Loucy (cell line): ENCODE results near the gene UGT1A9.

ENCODE experiments used
- H2AFZ ChIP-seq: fragments of 200-600 bp; sonication (generic); 2 replicates; pipeline ENCODE4 v1.6.0; 2016; ENCODE audit warnings: antibody characterized with exemption, mild to moderate bottlenecking, low read length, moderate library complexity
- H3F3A ChIP-seq: fragments of 200-600 bp; 2 replicates; pipeline ENCODE4 v1.6.0; 2016; ENCODE audit warnings: antibody characterized with exemption, low read depth, mild to moderate bottlenecking
- H3K27me3 ChIP-seq: fragments of 200-600 bp; sonication (generic); 2 replicates; pipeline ENCODE4 v1.6.1; 2014; ENCODE audit warnings: low read length, mild to moderate bottlenecking; ENCODE audit not compliant: insufficient read depth, poor library complexity, severe bottlenecking
- H3K36me3 ChIP-seq: fragments of 200-600 bp; sonication (generic); 2 replicates; pipeline ENCODE4 v1.6.1; 2016; ENCODE audit warnings: low read length; ENCODE audit not compliant: insufficient read depth
- H3K4me1 ChIP-seq: fragments of 200-600 bp; sonication (generic); 2 replicates; pipeline ENCODE4 v1.5.1; 2014; ENCODE audit warnings: low read length, mild to moderate bottlenecking; ENCODE audit not compliant: insufficient read depth, poor library complexity, severe bottlenecking
- H3K4me2 ChIP-seq: fragments of 200-600 bp; sonication (generic); 2 replicates; pipeline ENCODE4 v1.6.0; 2014; ENCODE audit warnings: antibody characterized with exemption, low read length, low read depth, mild to moderate bottlenecking; ENCODE audit not compliant: poor library complexity, severe bottlenecking
- H3K4me3 ChIP-seq: fragments of 200-600 bp; sonication (generic); 2 replicates; pipeline ENCODE4 v1.5.1; 2014; ENCODE audit warnings: low read length, mild to moderate bottlenecking, mixed read lengths; ENCODE audit not compliant: poor library complexity, severe bottlenecking
- H3K79me2 ChIP-seq: fragments of 200-600 bp; sonication (generic); 2 replicates; pipeline ENCODE4 v1.6.1; 2014; ENCODE audit warnings: low read length; ENCODE audit not compliant: insufficient read depth
- H3K9ac ChIP-seq: fragments of 200-600 bp; sonication (generic); 2 replicates; pipeline ENCODE4 v1.6.0; 2014; ENCODE audit warnings: mild to moderate bottlenecking, low read depth, low read length, moderate library complexity; ENCODE audit not compliant: poor library complexity, severe bottlenecking
- H3K9me2 ChIP-seq: fragments of 200-600 bp; sonication (generic); replicated peaks from 2 replicates; pipeline ENCODE4 v1.6.1; 2016; ENCODE audit warnings: low read depth, low read length, mixed read lengths
- H3K9me3 ChIP-seq: fragments of 200-600 bp; sonication (generic); 2 replicates; pipeline ENCODE4 v1.6.1; 2014; ENCODE audit warnings: mild to moderate bottlenecking, antibody characterized with exemption, low read length, low read depth; ENCODE audit not compliant: insufficient read depth
- H4K20me1 ChIP-seq: fragments of 200-600 bp; sonication (generic); 2 replicates; pipeline ENCODE4 v1.6.0; 2014; ENCODE audit warnings: antibody characterized with exemption, low read length, mild to moderate bottlenecking; ENCODE audit not compliant: insufficient read depth, poor library complexity, severe bottlenecking
- CTCF ChIP-seq: fragments of 200-600 bp; sonication (generic); conservative IDR thresholded peaks from 2 replicates; pipeline ENCODE4 v1.5.1; 2014; ENCODE audit warnings: mild to moderate bottlenecking, antibody characterized with exemption, low read length
- EZH2phosphoT487 ChIP-seq: fragments of 200-600 bp; IDR thresholded peaks from 2 replicates; pipeline ENCODE4 v1.6.1; 2018; ENCODE audit warnings: antibody characterized with exemption, mild to moderate bottlenecking, moderate library complexity, borderline replicate concordance

The UGT1A9 gene

GRCh38 chr2:233663911-233664310 lies 7.8 kb upstream of the UGT1A9 start:
- Histone ChIP-seq H4K20me1 (no peaks in the 10 kb centered on the region), H3K4me1 (no peaks in the 10 kb centered on the region), H3F3A (no peaks in the 10 kb centered on the region), H3K9me3 (no peaks in the 10 kb centered on the region), H2AFZ (no peak overlapping the region), H3K9me2 (no peaks in the 10 kb centered on the region), H3K27me3 (no peaks in the 10 kb centered on the region), H3K4me3 (no peak overlapping the region), H3K36me3 (no peaks in the 10 kb centered on the region), H3K79me2 (no peaks in the 10 kb centered on the region), H3K9ac (no peak overlapping the region), H3K4me2 (no peak overlapping the region)
- TF ChIP-seq CTCF (no peak), EZH2phosphoT487 (no peak)

GRCh38 chr2:233668605-233669260 lies 3.0 kb upstream of the UGT1A9 start:
- Histone ChIP-seq H4K20me1 (no peaks in the 10 kb centered on the region), H2AFZ (no peak overlapping the region), H3K9ac (no peak overlapping the region), H3K79me2 (no peaks in the 10 kb centered on the region), H3K9me2 (no peaks in the 10 kb centered on the region), H3K4me1 (no peaks in the 10 kb centered on the region), H3K4me3 (no peak overlapping the region), H3K27me3 (no peaks in the 10 kb centered on the region), H3F3A (no peaks in the 10 kb centered on the region), H3K4me2 (no peak overlapping the region), H3K9me3 (no peaks in the 10 kb centered on the region), H3K36me3 (no peaks in the 10 kb centered on the region)
- no peak for TF ChIP-seq EZH2phosphoT487
- TF ChIP-seq CTCF, result no peak

- TF ChIP-seq EZH2phosphoT487, result no peak
- no peak for TF ChIP-seq CTCF
Measured at GRCh38 chr2:233672886-233673285, 1.2 kb downstream of the UGT1A9 start.

More at GRCh38 chr2:233672886-233673285, 1.2 kb downstream of the UGT1A9 start:
- Histone ChIP-seq H3K9me2 (no peaks in the 10 kb centered on the region), H3K4me2 (no peak overlapping the region), H3K36me3 (no peaks in the 10 kb centered on the region), H4K20me1 (no peaks in the 10 kb centered on the region), H3K79me2 (no peaks in the 10 kb centered on the region), H3F3A (no peaks in the 10 kb centered on the region), H3K27me3 (peaks cover 6% of the 10 kb centered on the region), H3K4me1 (no peaks in the 10 kb centered on the region), H3K9me3 (no peaks in the 10 kb centered on the region), H3K4me3 (no peak overlapping the region), H2AFZ (no peak overlapping the region), H3K9ac (no peak overlapping the region)
